ENCODE measurements around the gene HHIPL2. TPM values are rescaled to one million over a fixed set of nuclear protein-coding genes. Genes with fewer than 3 reads are reported as not detected.

The HHIPL2 gene
- total and polyA plus RNA-seq, 3 donors from 2014 or later, result 5.9 to 16.2 (median 6.0) TPM

DNA sequence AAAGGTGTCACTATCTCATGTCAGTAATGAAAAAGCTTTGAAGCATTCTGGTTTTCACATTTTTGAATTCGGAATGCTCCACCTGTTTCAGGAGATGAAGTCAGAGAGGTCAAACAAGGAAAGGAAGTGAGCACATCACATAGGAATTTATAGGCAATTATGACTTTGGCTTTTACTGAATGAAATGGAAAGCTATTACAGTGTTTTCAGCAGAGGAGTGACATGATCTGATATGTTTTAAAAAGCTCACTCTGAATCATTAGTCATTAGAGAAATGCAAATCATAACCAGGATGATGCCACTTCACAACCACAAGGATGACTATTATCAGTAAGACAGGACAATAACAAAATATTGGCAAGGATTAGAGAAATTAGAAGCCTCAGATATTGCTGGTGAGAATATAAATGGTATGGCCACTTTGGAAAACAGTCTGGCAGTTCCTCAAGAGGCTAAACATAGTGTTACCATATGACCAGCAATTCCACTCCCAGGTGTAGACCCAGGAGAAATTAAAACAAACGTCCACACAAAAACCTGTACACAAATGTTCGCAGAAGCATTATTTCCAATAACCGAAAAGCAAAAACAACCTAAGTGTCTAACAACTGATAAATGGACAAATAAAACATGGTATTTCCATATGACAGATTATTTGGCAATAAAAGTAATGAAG lies 34.3 kb upstream of the HHIPL2 start:
- Histone ChIP-seq H3K36me3 (ENCODE audit: low read depth, missing control alignments) (no peaks in the 10 kb centered on the region), H3K4me1 (peaks cover 15% of the 10 kb centered on the region), H3K27me3 (no peaks in the 10 kb centered on the region), H3K27ac (no peak overlapping the region), H3K4me3 (no peak overlapping the region), H3K9me3 (no peaks in the 10 kb centered on the region)
- 88 to 91% methylated on average over 4 of the region's 4 CpGs for WGBS, 2 donors
- DNase-seq, result no peak
- intact Hi-C loops (cut with DNase I; ENCODE audit: low total_unique reads), result no loop called here
- no peak for TF ChIP-seq POLR2A (IDR thresholded peaks at IDR 0.05)
- no peak for TF ChIP-seq CTCF (IDR thresholded peaks at IDR 0.05)

DNA sequence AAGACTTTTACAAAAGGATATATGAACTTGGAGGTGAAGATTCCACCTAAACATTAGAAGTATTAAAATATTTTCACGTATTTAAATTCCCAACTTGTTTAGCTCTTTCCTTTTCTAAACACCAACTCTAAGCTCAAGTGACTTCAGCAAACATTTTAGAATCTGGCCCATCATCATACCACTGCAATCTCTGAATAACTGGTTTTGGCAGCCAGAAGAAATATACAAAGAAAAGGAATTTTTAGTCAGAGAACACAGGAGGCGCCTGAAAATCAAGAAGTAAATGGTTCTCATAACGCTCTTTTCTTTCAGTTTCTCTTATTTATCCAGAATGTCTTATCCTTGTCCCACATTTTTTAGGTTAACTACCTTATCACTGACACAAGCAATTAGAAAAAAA lies 31.4 kb upstream of the HHIPL2 start:
- Histone ChIP-seq H3K4me3 (no peak overlapping the region), H3K9me3 (no peaks in the 10 kb centered on the region), H3K4me1 (peaks cover 4% of the 10 kb centered on the region), H3K36me3 (ENCODE audit: low read depth, missing control alignments) (no peaks in the 10 kb centered on the region), H3K27ac (no peak overlapping the region), H3K27me3 (no peaks in the 10 kb centered on the region)
- TF ChIP-seq POLR2A (IDR thresholded peaks at IDR 0.05), result no peak
- no peak for TF ChIP-seq CTCF (IDR thresholded peaks at IDR 0.05)
- DNase-seq, result no peak
- intact Hi-C loops (cut with DNase I; ENCODE audit: low total_unique reads), result no loop called here
- 96 to 98% methylated on average over 3 of the region's 3 CpGs for WGBS, 2 donors

GRCh38 chr1:222570837-222571236 lies 22.9 kb upstream of the HHIPL2 start:
- no peaks in the 10 kb centered on the region for H3K4me1 ChIP-seq
- no peaks in the 10 kb centered on the region for H3K27me3 ChIP-seq
- no peak overlapping the region for H3K4me3 ChIP-seq
- intact Hi-C loops (cut with DNase I; ENCODE audit: low total_unique reads), result no loop called here
- TF ChIP-seq CTCF (IDR thresholded peaks at IDR 0.05) (no peak), POLR2A (IDR thresholded peaks at IDR 0.05) (no peak)
- H3K27ac ChIP-seq, result no peak overlapping the region
- no peaks in the 10 kb centered on the region for H3K36me3 ChIP-seq (ENCODE audit: low read depth, missing control alignments)
- WGBS, 2 donors, result 94 to 100% methylated on average over 1 of the region's 1 CpG
- H3K9me3 ChIP-seq, result no peaks in the 10 kb centered on the region
- no peak for DNase-seq

DNA sequence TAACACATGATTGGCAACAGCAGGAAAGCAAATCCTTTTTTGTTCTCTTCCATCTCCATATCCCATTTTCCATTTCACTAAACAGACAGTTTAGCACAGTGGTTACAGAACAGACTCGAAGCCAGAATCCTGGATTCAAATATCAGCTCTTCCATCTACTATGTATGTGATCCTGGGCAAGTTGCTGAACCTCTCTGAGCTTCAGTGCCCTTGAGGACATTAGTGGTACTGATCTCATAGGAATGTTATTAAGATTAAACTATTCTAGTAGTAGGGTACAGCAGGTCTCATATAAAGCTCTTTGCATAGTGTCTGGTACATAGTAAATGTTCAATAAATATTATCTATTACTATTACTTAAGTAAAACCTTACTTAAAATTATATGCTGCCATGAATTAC lies 13.8 kb upstream of the HHIPL2 start:
- no peaks in the 10 kb centered on the region for H3K27me3 ChIP-seq
- no peak for DNase-seq
- H3K9me3 ChIP-seq, result no peaks in the 10 kb centered on the region
- no peak overlapping the region for H3K27ac ChIP-seq
- intact Hi-C loops (cut with DNase I; ENCODE audit: low total_unique reads), result no loop called here
- no peak for TF ChIP-seq CTCF (IDR thresholded peaks at IDR 0.05)
- no peak for TF ChIP-seq POLR2A (IDR thresholded peaks at IDR 0.05)
- no peaks in the 10 kb centered on the region for H3K4me1 ChIP-seq
- WGBS, 2 donors, result 87 to 97% methylated on average over 1 of the region's 1 CpG
- no peak overlapping the region for H3K4me3 ChIP-seq
- no peaks in the 10 kb centered on the region for H3K36me3 ChIP-seq (ENCODE audit: low read depth, missing control alignments)

DNA sequence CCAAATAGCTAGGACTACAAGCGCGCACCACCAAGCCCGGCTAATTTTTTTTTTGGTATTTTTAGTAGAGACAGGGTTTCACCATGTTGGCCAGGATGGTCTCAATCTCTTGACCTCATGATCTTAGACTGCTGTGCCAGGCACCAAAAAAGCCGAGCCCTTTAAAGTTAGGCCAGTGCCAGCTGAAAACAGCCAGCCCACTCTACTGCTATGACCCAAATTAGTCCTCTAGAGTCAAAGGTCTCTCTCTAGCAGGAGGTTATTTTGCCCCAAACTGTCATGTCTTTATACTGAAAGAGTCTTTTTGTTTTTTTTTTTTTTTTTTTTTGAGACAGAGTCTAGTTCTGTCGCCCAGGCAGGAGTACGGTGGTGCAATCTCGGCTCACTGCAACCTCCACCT lies 9.7 kb upstream of the HHIPL2 start:
- Histone ChIP-seq H3K9me3 (no peaks in the 10 kb centered on the region), H3K36me3 (ENCODE audit: low read depth, missing control alignments) (no peaks in the 10 kb centered on the region), H3K4me3 (no peak overlapping the region), H3K4me1 (no peaks in the 10 kb centered on the region), H3K27ac (no peak overlapping the region), H3K27me3 (no peaks in the 10 kb centered on the region)
- 97 to 99% methylated on average over 7 of the region's 7 CpGs for WGBS, 2 donors
- TF ChIP-seq CTCF (IDR thresholded peaks at IDR 0.05) (no peak), POLR2A (IDR thresholded peaks at IDR 0.05) (no peak)
- intact Hi-C loops (cut with DNase I; ENCODE audit: low total_unique reads), result no loop called here
- DNase-seq, result no peak
